GM12874 (cell line): ENCODE data around the gene ZNF814.

Experiments used
- TF ChIP-seq, protein P1 (sequence below): IDR thresholded peaks from 2 replicates; pipeline ENCODE4 v1.5.1; 2011; ENCODE audit warnings: low read depth, mild to moderate bottlenecking, control low read depth, low read length, moderate library complexity; ENCODE audit not compliant: insufficient read depth

The ZNF814 gene

DNA sequence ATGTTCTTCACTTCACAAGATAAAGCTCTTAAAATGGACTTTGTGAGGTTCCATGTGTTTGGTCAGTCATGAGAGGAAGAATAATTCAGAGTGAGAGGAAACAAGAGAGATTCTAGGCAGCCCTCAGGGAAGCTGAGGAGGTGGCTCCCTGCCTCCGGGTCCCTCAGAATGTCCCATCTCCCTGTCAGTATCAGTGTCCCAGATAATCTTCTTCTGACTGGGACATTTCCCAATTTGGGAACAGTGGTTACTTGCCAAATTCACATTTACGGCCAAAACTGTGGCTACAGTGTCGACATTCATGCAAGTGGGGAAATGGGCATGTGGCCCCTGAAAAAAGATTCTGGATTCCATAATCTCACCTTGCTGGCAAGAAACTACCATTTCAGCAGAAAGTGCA lies 18.6 kb upstream of the ZNF814 start:
- TF ChIP-seq, protein P1, sequence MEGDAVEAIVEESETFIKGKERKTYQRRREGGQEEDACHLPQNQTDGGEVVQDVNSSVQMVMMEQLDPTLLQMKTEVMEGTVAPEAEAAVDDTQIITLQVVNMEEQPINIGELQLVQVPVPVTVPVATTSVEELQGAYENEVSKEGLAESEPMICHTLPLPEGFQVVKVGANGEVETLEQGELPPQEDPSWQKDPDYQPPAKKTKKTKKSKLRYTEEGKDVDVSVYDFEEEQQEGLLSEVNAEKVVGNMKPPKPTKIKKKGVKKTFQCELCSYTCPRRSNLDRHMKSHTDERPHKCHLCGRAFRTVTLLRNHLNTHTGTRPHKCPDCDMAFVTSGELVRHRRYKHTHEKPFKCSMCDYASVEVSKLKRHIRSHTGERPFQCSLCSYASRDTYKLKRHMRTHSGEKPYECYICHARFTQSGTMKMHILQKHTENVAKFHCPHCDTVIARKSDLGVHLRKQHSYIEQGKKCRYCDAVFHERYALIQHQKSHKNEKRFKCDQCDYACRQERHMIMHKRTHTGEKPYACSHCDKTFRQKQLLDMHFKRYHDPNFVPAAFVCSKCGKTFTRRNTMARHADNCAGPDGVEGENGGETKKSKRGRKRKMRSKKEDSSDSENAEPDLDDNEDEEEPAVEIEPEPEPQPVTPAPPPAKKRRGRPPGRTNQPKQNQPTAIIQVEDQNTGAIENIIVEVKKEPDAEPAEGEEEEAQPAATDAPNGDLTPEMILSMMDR, result no peak

DNA sequence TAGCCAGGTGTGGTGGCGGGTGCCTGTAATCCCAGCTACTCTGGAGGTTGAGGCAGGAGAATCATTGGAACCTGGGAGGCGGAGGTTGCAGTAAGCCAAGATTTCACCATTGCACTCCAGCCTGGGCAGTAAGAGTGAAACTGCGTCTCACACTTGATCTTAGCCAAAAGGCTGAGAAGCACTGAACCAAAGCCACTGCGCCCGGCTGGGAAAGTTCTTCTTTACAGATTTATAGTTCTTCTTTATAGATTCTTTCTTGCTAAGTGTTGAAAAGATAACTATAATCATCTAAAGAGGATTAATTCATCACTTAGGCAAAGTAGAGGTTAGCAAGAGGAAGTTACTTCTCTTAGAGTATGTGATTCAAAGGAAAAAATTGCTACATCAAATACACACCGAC lies 16.4 kb upstream of the ZNF814 start:
- TF ChIP-seq, protein P1, result no peak

DNA sequence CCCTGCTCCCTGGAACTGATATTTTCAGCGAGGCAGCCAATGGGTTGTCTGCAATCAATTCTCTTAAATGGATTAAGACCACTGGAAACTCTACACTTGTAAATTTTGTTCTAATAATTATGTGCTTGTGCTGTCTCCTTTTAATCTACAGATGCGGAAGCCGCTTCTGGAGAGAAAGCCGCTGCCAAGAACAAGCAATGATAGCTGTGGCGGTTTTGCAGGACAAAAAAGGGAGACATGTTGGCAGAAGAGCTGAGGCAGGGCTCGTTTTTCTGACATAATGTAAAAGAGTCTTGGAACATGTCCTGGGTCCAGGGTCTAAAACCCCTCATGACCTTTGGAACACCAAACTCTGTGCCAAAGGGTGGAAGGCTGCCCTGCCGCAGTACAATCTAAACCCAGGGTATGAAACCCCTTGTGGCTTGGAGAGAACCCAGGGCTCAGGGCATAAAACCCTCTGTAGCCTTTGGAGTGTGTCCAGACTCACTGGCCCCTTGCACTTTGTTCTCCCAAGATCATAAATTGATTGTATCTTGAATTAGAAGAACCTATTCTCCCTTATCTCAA lies 14.9 kb upstream of the ZNF814 start:
- TF ChIP-seq, protein P1, result no peak

DNA sequence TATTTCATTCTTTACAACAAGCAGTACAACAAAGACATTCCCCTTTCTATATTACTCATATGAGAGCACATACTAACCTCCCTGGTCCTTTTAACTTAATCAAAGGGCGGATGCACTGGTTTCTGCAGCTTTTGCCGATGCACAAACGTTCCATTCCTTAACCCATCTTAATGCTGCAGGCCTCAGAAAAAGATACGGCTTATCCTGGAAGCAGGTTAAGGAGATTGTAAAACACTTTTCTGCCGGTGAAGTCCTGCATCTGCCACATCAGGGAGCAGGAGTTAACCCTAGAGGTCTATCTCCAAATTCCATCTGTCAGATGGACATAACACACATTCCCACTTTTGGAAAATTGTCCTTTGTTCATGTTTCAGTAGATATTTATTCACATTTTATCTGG lies 11.5 kb upstream of the ZNF814 start:
- TF ChIP-seq, protein P1, result no peak

DNA sequence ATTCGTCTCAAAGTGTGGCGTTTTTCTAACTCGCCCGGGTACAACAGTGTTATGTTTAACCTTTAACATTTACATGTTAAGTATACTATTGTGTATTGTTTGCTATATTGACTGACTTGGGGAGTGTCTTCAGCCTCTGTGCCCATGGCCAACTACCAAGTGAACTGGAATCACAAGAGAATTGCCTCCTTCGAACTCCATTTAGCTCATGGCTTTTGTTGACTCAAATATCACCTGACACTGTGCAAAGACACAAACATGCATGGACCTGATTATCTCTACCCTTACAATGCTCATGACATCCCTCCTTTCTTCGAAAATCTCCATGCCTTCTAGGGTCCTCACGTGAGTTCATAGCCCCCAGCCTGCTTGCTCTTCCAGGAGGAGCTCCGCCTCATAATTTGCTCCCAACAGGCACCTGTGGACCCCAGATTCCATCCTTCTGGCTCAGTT lies 704 bp downstream of the ZNF814 start:
- TF ChIP-seq, protein P1, result no peak

DNA sequence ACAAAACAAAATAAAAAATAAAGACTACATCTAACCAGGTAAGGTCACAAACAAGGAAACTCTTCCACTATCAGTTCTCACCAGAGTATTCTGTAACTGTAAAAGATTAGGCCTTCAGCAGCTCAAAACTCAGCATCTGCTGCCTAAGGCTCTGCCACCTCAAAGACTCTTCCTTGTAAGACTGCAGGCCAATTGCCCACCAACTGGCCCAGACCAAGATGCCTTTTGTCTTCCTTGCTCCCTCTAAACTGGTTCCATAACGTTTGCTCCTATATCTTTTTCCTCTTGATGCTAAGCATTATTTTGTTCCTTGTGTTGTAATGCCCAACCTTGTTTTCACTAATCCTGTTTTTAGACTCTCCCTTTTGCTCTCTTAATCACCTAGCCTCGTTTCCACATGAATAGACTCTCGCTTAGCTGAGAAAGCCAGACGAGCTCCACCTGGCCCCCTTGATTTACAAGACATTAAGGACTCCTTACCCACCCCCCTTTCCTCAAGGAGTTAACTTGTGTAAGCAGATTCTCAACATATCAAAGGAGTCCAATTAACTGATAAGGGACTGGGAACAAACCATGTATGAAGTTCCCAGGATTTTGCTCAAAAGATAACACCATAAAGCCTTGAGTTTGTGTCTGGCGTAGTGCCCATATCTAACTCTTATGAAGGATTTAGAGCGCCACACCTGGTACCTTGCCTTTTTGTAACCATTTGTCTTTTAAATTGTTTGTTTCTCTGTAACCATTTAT lies 1.5 kb downstream of the ZNF814 start:
- TF ChIP-seq, protein P1, result no peak

DNA sequence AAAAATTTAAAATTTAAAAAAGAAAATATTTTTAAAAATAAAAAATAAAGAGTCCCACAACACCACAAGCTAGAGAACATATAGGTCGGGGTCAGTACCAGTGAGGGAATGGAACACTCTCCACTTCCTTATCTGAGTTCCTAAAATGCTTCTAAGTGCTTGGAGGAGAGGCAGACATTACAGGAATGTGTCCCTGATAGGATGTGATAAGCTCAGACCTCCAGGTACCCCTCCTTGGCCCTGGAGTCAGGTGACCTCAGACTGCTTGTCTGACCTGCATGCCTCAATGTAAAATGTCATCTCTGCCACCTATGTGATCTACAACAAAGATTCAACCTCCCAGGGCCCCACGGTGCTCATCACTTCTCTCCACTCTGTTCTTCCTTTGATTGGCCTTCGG lies 2.8 kb downstream of the ZNF814 start:
- TF ChIP-seq, protein P1, result no peak
